Measurements from ENCODE around the gene CNST. TPM values are rescaled to one million over a fixed set of nuclear protein-coding genes. Genes with fewer than 3 reads are reported as not detected.

Gene CNST
- total RNA-seq, 1 experiment from 2014 or later, result 19.8 TPM

DNA sequence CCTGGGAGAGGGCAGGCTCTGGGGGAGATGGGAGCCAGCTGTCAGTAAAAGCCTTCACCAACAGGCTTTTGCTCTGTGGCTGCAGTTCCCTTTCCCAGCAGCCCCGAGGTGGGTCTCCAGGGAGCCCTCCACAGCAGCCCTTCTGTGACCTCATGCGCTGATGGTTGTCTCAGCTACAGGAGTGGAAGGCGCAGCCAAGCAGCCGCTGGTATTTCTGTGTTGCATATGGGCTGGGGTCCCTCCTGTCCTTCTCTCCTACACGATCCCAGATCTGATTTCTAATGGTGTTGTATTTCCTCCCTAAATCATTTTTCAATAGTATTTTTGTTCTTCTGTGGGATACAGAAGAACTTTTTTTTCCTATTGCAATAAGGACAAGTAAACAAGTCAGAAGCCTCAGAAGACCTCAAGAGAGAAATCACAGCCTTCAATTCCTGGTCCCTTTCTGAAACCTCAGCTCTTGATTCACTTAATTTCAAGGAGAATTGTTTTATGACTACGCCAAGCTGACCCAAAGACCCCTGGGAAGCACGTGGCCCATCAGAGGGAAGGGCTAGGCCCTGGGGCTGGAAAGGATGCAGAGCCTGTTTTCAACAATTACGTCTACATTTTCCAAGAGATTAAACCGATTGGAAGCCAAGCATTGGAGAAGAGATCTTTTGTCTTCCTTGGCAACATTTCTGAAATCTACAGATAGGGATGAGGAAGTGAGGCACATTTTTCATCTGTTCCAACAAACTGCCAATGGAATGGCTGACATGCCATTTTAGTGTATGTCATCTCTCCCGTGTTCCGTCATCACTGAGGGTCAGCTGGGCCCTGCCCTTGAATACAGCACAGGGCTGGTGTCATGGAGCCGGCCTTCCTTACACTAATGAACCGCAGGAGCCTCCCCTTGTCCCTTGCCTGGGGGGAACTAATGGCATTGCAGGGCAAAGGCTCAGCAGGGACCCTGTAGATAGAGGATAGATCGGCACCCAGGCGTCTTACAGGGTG is 115.9 kb downstream of the CNST start:
- Histone ChIP-seq H3K79me2 (ENCODE audit: insufficient read depth, low read length) (no peaks in the 10 kb centered on the region), H3K4ac (ENCODE audit: low read depth, low read length) (no peak overlapping the region), H2AK5ac (ENCODE audit: insufficient read length, low read length) (no peak overlapping the region), H3K4me2 (ENCODE audit: insufficient read depth, insufficient read length, low read length) (no peak overlapping the region), H3K56ac (ENCODE audit: insufficient read length, low read depth, low read length) (no peak overlapping the region), H4K8ac (replicated peaks; ENCODE audit: insufficient read length, low read depth, low read length) (no peak overlapping the region), H3T11ph (ENCODE audit: low read length) (no peak overlapping the region), H3K27ac (ENCODE audit: insufficient read length, low read depth, low read length) (no peak overlapping the region), H3K9ac (ENCODE audit: extremely low read depth, insufficient read length, low read length) (no peak overlapping the region), H2AFZ (ENCODE audit: low read length) (no peak overlapping the region), H3K27me3 (ENCODE audit: insufficient read depth, low read length) (no peaks in the 10 kb centered on the region), H3K18ac (ENCODE audit: insufficient read length, low read depth, low read length) (no peak overlapping the region), H4K5ac (ENCODE audit: insufficient read length, low read depth, low read length) (no peak overlapping the region), H2BK12ac (ENCODE audit: insufficient read length, low read depth, low read length) (no peak overlapping the region), H4K20me1 (ENCODE audit: control insufficient read depth, insufficient read depth, insufficient read length) (no peaks in the 10 kb centered on the region), H2BK5ac (ENCODE audit: insufficient read length, low read length) (no peak overlapping the region), H4K91ac (ENCODE audit: insufficient read length, low read depth, low read length) (no peak overlapping the region), H3K4me1 (ENCODE audit: insufficient read depth, low read length) (no peaks in the 10 kb centered on the region), H3K14ac (ENCODE audit: insufficient read depth, low read length) (no peak overlapping the region), H2BK15ac (ENCODE audit: low read depth, low read length) (no peak overlapping the region), H3K79me1 (ENCODE audit: insufficient read depth, low read depth, low read length, poor library complexity, severe bottlenecking) (no peaks in the 10 kb centered on the region), H3K23me2 (ENCODE audit: insufficient read length, low read depth, low read length, poor library complexity, severe bottlenecking) (no peaks in the 10 kb centered on the region), H3K9me3 (ENCODE audit: control insufficient read depth, low read depth, low read length) (no peaks in the 10 kb centered on the region), H2BK120ac (ENCODE audit: low read depth, low read length, poor library complexity, severe bottlenecking) (no peak overlapping the region), H2BK20ac (ENCODE audit: low read depth, low read length, poor library complexity, severe bottlenecking) (no peak overlapping the region), H3K23ac (ENCODE audit: insufficient read length, low read depth, low read length) (no peak overlapping the region)
- no peaks in the 10 kb centered on the region for H3K4me1 Mint-ChIP-seq
- peaks cover 1% of the 10 kb centered on the region; the same call in 1 of the 2 replicates for H3K27me3 Mint-ChIP-seq (ENCODE audit: low read depth)
- no peaks in the 10 kb centered on the region for H3K36me3 Mint-ChIP-seq (ENCODE audit: insufficient read depth in 1 of 3, low read depth in 3 of 3)
- WGBS (ENCODE audit: extremely low coverage, insufficient read length, low lambda C conversion rate), result no CpG with 5 or more reads among the region's 15 CpGs
- no peaks in the 10 kb centered on the region for H3K9me3 Mint-ChIP-seq
- no peak for DNase-seq
- H3K27ac Mint-ChIP-seq, result no peak overlapping the region; a peak in 1 of 7 replicates
- no peak overlapping the region for H3K4me3 Mint-ChIP-seq
- TF ChIP-seq, protein P1, sequence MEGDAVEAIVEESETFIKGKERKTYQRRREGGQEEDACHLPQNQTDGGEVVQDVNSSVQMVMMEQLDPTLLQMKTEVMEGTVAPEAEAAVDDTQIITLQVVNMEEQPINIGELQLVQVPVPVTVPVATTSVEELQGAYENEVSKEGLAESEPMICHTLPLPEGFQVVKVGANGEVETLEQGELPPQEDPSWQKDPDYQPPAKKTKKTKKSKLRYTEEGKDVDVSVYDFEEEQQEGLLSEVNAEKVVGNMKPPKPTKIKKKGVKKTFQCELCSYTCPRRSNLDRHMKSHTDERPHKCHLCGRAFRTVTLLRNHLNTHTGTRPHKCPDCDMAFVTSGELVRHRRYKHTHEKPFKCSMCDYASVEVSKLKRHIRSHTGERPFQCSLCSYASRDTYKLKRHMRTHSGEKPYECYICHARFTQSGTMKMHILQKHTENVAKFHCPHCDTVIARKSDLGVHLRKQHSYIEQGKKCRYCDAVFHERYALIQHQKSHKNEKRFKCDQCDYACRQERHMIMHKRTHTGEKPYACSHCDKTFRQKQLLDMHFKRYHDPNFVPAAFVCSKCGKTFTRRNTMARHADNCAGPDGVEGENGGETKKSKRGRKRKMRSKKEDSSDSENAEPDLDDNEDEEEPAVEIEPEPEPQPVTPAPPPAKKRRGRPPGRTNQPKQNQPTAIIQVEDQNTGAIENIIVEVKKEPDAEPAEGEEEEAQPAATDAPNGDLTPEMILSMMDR (conservative IDR thresholded peaks at IDR 0.05), result no peak
